Fibroblast of upper back skin (primary cell): ENCODE measurements around the gene CYP19A1.
"Not testable (repeated sequence)": the region's sequence is repeated elsewhere in the genome, so short reads cannot be mapped to it uniquely, and the experiment has no call there.

Experiments
- DNase-seq: peaks from one replicate; pipeline ENCODE4 v3.0.0-alpha.2; 2013

The CYP19A1 gene

DNA sequence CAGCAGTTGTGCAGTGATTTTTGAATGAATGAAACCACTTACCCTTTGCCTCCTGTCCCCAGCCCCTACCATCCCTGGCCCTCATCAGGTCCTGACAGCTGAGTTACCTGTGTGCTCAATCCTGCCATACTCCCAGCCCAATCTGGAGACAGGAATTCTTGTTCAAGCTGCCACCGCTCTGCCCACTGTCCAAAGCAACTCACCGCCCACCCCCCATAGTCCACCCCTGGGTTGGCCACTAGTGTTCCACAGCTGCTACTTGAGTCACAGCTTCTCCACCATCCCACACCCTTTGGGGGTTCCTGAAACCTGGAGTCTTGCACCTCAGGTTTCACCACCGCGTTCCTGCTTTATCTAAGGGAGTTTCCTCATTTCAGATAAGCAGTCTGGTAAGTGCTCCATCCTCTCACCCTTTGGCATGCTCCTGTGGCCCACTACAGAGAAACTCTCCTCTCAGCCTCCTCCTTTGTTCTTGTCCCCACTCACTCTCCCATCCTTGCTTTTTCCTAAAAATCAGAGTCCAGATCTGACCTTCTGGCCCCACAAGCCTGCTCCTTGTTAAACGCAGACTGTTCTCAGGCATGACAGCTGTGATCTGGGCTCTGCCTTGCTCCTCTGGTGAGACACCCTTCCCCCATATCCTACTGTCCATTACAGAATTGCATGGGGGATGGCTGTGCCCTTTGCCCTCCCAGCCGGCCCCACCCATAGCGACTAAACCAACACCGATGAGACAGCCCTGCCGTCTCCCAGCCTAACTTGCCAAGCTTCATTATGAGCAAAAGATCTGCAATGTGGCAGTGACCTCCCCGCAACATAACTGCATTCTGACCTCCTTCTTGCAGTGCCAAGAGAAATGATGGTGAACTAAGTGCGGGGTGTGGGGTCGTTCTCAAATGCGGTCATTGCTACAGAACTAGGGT is 50.0 kb downstream of the CYP19A1 start:
- DNase-seq, result peak; percentile 22

DNA sequence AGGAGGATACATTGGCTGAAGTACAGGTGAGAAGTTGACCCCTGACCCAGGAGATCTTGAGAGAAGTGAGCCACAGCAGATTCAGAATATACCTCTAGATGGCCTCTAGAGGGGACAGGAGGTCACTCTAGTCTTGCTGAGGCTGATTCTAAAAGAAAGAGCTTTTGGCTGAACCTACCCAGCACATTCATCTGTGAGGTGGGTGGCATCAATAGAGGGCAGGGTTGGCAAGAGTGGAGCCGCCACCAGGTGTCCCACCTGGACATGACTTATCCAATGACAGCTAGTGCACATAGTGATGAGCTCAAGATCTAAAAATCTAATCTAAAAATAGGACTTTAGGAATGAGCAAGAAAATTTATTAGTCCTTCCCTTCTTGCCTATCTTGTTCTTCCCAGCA is 51.6 kb downstream of the CYP19A1 start:
- no peak for DNase-seq

DNA sequence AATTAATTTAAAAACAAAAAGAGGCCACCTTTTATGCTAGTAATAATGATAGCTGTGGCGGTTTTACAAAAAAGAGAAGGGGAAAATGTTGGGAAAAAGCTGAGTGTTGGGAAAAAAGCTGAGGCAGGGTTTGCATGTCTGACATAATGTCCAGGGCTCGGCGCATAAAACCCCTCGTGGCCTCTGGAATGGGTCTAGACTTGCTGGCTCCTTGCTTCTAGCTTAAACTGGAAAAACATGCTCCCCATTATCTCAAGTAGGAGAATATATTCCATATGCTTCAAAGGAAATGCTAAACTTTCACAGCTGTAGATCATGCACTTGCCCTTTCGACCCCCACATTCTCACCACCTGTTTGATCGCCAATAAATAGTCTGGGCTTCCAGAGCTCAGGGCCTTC is 53.0 kb downstream of the CYP19A1 start:
- DNase-seq, result no peak

DNA sequence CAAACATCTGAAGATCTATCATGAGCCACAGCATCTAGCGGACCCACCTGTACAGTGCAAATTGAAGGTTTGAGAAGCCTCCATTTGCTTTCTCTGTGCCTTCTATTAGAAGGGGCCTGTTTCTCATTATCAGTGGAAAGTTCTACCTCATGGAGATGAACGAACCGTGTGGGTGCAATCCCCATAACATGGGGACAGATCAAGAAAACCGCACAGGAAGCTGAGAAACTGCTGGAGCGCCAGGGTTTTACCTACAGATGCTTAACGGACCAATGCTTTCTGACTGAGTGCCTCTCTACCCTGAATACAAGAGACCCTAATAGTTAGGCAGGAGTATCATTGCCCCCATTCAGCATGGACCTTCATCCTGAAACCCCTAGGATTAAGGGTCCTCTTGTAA is 53.5 kb downstream of the CYP19A1 start:
- no peak for DNase-seq

DNA sequence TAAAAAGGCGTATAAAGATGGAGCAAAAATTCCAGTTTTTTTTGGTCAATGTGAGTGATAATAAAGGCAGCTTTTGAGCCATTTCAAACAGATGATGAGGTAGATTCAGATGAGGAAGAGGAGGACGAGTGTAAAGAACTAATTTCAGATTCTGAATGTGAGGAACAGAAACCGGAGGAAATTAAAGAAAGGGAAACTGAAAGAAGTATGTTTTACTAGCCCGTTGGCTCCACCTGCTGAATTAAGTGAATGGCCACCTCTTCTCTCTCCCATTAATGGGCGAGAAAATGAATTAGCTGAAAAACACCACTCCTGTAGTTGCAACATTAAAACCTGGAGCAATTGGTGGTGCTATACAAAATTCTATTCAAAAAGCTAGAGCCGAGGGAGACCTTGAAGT is 55.4 kb downstream of the CYP19A1 start:
- DNase-seq, result no peak

DNA sequence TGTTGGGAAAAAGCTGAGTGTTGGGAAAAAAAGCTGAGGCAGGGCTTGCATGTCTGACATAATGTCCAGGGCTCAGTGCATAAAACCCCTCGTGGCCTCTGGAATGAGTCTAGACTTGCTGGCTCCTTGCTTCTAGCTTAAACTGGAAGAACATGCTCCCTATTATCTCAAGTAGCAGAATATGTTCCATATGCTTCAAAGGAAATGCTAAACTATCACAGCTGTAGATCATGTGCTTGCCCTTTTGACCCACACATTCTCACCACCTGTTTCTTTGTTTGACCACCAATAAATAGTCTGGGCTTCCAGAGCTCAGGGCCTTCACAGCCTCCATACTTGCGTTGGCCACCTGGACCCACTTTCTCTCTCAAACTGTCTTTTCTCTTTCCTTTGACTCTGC is 56.2 kb downstream of the CYP19A1 start:
- peak; percentile 40 for DNase-seq

DNA sequence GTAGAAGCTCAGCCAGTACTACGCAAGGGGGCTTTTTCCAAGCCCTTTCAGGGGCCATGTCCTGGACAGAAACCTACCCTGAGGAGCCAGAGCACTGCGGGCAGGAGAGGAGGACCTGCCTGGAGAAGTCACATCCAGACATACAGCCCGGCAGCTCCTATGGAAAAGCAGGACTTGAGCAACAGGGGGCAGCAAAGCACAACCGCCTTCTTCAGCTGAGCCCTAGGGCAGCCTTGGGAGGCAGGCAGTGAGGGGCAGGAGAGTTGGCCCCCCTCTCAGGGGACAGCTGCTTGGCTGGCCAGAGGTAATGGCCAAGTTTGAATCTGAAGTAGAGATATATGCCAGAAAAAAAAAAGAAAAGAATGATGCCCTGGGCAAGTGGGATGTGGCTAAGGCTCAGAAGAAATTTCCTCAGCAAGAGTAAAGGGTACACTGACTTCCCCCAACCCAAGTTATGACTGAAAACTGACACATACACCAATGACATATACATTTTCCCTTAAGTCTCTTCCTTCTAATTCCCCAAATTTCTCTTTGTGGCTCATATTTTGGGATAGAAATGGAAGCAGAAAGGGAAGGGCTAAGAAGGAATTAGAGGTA is 56.9 kb downstream of the CYP19A1 start:
- peak; percentile 57 for DNase-seq

DNA sequence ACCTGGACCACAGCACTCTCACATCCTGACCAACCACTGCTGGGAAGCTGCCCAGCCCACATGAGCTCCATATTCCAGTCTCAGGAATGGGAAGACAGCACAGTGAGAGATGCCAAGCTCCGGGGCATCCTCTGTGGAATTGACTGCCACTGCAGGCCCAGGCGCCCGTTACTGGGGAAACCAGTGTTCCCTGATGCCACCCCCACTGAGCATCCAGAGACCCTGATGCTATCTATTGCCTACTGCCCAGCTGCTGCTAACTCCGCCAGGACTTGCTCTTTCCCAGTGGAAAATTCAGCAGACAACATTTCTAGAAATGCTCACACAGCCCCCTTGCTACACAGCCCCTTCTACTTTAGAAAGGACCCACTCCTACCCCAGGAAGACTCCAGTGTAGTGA is 57.6 kb downstream of the CYP19A1 start:
- no peak for DNase-seq

DNA sequence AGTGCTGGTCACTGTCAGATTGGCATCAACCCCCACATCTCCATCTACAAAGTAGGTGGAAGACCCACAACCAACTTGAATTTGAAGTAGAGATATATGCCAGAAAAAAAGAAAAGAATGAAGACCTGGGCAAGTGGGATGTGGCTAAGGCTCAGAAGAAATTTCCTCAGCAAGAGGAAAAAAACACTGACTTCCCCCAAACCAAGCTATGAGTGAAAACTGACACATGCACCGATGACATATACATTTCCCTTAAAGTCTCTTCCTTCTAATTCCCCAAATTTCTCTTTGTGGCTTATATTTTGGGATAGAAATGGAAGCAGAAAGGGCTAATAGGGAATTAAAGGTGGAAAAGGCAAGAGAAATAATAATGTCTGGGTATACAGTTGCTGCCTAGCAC is 59.0 kb downstream of the CYP19A1 start:
- DNase-seq, result no peak

DNA sequence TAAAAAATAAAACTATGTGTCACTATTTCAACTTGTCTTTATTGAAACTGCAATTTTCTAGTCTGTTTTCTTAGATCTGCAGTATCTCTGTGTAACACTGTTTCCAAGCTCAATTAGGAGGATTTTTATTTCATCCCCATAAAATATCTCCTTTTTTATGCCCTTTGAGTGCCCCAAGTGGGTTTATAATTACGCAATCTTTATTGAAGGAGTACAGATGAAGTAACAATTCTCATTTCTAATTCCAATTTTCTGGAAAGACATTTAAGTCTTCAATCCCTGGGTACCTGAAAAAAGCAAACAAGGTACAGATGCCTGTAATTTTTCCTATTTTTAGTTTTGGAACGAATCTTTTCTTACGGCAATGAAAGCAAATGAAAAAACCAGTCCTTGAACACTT is 61.3 kb downstream of the CYP19A1 start:
- no peak for DNase-seq

DNA sequence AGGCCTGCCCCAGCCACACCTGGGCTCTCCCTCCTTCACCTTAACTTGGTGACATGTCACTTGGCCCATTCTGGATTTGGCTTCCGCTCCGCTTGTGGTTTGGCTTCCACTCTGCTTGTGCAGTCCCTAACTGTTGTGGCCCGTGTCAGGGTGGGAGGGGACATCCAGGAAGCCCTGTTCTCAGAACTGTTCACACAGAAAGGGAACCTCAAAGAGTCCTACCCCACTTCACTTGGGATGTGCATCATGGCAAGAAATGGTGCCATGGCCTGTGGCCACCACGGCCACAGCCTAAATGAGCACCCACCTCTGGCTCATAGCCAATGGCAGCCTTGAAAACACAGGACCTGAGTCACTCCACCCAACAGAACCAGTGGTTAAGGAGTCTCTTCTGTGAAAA is 63.4 kb downstream of the CYP19A1 start:
- DNase-seq, result no peak

DNA sequence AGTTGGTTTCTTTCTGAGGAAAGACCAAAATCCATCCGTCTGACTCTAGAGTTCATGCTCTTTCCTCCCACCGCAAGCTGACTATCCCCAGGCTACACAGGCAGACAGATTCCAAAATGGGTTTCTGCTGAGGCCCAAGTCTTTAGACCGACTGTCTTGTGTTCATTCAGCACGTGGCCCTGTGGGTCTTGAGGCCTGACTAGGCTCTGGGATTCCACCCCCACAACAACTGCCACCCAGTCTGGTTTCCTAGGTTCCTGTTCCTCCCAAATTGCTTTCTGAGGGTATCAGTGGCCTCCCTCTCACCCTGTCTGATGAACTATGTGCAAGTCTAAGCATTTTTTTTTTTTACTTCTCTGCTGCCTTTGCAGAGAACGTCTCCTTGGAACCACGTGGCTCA is 67.7 kb downstream of the CYP19A1 start:
- no peak for DNase-seq

DNA sequence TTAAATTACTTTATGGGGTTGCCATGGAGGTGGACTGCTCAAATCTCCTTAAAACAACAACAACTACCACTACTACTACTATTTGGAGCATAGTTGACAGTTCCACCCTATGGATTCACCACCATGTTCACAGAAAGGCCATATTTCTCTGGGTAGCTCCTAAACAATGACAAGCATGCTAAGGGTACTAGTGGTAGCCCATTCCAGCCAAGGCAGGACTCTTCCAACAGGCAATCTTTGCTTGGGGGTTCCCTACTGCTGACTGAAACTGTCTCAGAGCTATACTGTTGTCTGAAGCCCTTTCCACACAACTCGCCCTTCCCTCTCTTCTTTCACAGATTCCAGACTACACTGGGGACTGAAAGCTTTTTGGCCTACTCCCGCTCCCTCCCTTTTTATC is 68.9 kb downstream of the CYP19A1 start:
- DNase-seq, result no peak

DNA sequence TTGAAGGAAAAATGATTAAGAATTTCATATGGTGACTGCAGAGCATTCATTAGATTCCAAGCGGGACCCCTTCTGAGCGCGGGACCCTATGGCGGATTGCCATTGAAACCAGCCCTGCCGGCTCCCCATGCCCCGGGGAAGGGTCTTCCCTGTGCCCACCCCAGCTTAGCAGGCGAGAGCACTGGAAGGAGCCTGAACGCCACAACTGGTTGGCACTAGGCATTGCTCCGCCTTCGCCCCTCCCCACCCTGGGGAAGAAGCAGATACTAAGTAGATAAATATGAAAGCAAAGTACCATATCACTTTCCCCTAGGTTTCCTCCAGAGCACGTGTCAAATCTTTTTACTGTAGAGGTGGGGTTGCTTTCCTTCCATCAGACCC is 70.7 kb downstream of the CYP19A1 start:
- DNase-seq, result peak; percentile 28

DNA sequence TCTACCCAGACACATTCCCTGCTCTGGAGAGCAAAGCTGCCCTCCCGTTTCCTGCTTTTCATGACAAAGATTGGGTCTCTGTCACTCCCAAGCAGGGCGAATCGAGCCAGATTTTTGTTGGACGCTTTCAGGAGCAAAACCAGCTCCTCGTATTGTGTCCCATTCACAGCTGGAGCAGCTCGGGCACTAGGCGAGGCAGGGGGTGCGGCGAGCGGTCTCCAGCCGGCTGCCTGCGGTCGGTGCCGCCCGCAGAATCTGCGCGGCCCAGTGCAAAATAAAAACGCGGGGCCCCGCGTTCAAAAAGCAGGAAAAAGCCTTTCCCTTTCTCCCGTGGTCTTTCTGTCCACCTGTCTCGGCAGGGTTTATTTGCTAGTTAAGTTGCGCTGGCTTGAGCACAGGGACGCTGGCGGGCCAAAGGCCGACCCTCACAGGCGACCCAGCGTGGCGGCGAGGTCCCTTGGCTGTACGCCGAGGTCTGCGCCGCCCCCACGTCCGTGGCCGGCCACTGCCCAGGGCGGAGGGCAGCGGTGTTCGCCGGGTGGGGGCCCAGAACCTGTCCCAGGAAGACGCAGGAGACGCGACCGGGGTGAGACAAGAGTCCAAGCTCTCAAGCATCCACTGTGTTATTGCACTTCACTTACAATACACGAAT is 71.2 kb downstream of the CYP19A1 start:
- DNase-seq, result peak; percentile 18

DNA sequence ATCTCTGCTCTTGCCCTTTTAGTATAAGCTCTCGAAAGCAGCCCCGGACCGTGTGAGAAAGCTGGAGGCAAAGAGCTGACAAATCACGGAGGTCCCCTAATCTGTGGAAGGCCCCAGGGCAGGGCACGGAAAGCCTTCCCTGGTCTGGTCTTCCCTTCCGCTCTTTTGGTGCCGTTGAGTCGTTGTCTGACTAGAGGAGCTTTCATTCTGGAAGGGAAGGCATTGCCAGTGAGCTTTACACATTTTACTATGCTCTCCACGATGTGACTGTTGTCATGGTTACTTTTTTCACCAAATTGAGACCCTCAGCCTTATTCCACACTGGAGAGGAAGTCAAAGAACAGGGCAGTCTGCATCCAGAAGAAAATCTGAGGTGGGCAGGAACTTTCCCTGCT is 71.7 kb downstream of the CYP19A1 start:
- no peak for DNase-seq

DNA sequence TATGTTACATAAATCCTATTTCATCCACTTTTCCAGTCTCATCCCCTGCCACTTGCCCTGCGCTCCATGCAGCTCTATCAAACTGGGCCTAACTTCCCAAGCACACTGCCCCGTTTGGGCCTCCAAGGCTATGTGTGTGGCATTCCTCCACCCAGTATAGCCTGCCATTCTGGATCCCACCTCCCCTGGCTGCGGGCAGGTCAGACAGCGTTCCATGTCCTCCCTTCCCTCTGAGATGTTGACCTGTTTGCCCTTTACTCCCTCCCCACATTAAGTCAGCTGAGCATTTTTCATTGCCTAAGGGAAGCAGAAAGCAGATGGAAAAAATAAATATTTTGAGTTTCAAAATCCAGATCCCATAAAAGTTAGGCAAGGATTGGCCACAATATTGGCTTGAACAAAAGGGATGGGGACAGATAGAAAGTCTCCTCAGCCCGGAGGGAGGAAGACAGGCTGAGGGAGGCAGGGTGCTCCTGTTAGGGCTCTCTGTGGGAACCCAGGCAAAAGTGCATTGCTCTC is 73.3 kb downstream of the CYP19A1 start:
- no peak for DNase-seq

DNA sequence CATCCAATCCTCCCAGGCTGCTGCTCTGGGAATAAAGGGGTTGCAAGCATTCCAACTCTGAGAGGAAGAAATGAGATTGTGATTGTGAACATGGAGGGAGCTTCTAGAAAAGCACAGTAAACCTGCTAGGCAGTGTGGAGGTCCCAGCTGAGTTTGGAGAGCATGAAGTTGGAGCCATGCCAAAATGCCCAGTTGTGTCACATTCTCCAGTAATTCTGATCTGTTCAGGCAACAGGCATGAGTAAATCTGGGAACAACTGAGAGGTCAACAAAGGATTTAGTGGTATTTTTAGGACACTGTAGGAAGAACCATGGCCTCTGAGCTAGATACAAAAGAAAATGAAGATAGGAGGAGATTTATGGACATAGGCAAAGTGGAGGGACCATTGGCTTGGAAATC is 74.7 kb downstream of the CYP19A1 start:
- no peak for DNase-seq

DNA sequence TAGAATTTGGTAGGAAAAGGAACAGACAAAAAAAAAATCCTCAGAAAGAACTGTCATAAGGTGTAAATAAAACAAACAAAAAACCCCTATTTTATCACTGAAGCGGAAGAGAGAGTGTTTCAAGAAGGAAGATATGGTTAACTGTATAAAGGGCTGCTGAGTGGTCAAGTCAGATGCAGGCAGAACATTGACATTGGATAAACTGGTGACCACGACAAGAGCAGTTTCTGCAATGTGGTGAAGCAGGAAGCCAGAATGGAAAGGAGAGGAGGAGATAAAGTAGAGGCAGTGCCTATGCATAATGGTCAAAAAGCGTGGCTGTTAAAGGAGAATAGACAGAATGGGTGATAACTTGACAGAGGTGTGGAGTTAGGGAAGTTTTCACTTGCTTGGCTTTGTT is 75.3 kb downstream of the CYP19A1 start:
- no peak for DNase-seq

DNA sequence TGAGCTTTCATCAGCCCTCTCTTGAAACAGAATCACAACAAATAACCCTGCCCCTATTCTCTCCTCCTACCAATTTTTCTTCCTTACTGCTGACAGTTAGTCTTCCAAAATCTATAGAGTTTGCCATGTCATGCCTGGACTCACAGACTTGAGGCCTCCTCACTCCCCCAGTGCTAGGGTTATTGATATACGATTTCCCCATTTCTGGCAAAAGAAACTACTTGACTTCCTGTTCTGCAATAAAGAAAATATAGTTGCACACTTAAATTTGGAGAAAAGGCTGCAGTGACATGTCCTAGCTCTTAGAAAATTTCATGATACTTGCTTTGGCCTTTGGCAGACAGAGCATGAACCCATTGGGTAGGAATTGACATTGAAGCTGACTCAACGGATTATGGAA is 75.9 kb downstream of the CYP19A1 start:
- DNase-seq, result no peak

DNA sequence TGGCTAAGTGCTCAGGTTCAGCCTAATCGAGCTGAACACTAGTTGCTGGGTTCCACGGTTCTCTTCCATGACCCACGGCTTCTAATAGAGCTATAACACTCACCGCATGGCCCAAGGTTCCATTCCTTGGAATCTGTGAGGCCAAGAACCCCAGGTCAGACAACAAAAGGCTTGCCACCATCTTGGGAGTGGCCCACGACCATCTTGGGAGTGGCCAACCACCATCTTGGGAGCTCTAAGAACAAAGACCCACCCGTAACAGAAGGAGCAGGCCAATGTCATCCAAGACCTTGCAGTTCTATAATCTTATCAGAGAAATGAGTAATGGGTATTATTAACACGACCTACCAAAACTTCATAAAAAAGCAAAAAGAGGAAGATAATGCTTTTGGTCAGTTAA is 77.3 kb downstream of the CYP19A1 start:
- not testable (repeated sequence) for DNase-seq

DNA sequence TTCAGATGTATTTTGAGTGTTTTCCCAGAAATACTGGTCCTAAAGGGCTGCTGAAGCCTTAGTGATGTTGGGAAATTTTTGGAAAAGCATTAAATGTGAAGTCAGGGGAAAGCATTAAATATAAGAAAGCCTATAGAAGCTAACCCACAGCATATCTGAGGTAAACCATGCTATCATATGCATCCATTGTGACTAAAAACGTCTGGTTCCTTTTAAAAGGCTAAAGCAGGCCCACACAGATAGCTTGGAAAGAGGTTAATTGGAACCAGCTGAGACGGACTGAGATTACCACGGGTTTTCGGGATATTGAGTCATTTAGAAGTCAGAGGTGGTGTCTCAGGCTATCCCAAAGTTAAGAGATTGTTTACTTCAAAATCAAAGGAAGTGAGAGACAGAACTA is 78.2 kb downstream of the CYP19A1 start:
- DNase-seq, result peak; percentile 96

DNA sequence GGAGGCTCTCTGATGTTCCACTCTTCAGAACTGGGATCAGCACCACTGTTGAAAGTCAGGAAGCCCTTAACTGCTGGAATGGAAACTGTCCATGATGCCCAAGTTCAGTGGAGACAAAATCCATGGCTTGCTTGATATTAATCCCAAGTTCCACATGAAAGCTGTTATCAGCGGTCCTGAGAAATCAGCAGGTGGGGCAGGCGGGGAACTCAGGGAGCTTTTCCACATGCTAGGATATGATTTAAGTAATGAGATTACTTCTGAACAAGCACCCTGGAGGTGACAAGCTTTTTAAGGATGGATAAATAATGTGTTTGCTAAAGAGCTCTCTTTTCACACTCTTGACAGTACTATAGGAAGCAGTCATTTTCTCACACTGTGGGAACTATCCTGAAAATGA is 82.9 kb downstream of the CYP19A1 start:
- DNase-seq, result no peak

DNA sequence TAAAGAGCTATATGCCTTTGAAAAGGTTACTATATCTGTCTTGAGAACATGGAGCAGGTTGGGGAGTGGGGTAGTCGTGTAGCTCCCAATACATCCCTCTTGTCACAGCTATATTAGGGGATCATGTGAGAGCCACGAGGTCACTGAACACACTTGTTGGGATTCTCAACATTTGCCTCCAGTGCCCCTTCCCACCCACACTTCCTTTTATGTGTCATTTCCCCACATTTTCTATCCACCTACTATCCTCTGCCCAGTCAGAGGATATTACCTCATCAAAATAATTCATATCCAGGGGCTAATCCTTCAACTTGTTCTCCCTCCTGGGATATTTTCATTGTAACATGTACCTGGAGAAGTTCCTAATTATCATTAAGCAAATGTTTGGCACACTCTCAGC is 85.0 kb downstream of the CYP19A1 start:
- no peak for DNase-seq
